ENCODE data around the gene TM9SF4. TPM values are rescaled to one million over a fixed set of nuclear protein-coding genes. Genes with fewer than 3 reads are reported as not detected.

The TM9SF4 gene
- total and polyA plus RNA-seq, 8 donors, result 56.2 to 63.5 (median 60.1) TPM

DNA sequence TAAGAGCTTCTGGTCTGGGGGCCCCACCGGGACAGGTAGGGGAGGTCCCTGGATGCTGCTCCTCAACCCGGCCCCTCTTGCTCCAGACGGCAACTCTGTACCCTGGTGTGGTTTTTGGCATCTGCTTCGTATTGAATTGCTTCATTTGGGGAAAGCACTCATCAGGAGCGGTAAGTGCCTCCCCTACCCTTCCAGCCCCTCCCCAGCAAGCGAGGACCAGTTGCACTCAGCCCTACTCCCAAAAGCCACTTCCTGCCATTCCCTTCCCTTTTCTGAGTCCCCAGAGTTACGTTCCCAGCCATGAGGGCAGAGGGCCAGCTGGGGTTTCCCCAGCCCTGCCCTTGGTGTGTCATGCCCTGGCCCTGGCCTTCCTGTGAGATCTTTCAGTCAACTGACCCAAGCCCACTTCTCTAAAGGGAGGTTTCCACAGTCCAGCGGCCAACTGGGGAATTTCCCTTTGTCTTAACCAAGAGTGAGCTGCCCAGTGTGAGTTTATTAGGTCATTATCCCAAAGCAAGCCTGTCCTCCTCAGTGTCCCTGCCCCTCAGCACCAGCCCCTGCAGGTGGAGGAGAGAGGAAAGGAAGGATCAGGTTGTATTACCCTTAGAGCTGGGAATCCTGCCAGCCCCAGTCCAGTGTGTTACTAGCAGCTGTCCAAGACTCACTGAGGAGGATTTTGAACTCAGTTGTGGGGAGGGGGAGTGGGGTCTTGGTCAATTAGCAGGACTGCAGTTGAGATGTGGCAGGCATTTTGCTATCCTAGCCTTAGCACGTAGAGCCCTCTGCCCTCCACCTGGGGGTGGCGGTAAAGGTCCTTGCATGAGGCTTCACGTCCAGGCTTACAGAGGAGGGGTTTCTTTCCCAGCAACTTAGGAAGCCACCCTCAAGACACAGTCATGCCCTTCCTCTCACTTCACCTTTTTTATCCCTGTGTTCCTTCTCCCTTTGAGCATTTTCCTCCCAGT is 45.8 kb downstream of the TM9SF4 start:
- Histone ChIP-seq H3K27me3 (no peaks in the 10 kb centered on the region), H3K27ac (peak overlapping the region; percentile 50 to 80), H3K9me3 (no peaks in the 10 kb centered on the region), H3K4me3 (peak overlapping the region in 1 of 2 donors; percentile 4), H3K36me3 (peaks cover 0 to 78% of the 10 kb centered on the region in 2 donors), H3K4me1 (peaks cover 6 to 34% of the 10 kb centered on the region in 2 donors)
- intact Hi-C loops (cut with DNase I), result no loop called here
- TF ChIP-seq, protein P1, sequence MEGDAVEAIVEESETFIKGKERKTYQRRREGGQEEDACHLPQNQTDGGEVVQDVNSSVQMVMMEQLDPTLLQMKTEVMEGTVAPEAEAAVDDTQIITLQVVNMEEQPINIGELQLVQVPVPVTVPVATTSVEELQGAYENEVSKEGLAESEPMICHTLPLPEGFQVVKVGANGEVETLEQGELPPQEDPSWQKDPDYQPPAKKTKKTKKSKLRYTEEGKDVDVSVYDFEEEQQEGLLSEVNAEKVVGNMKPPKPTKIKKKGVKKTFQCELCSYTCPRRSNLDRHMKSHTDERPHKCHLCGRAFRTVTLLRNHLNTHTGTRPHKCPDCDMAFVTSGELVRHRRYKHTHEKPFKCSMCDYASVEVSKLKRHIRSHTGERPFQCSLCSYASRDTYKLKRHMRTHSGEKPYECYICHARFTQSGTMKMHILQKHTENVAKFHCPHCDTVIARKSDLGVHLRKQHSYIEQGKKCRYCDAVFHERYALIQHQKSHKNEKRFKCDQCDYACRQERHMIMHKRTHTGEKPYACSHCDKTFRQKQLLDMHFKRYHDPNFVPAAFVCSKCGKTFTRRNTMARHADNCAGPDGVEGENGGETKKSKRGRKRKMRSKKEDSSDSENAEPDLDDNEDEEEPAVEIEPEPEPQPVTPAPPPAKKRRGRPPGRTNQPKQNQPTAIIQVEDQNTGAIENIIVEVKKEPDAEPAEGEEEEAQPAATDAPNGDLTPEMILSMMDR (IDR thresholded peaks at IDR 0.05), result peak in 1 of 2 donors; percentile 34
- DNase-seq, result peak in 3 of 4 donors; percentile 59 to 95 (median 93)
- ATAC-seq, result peak; percentile 95

DNA sequence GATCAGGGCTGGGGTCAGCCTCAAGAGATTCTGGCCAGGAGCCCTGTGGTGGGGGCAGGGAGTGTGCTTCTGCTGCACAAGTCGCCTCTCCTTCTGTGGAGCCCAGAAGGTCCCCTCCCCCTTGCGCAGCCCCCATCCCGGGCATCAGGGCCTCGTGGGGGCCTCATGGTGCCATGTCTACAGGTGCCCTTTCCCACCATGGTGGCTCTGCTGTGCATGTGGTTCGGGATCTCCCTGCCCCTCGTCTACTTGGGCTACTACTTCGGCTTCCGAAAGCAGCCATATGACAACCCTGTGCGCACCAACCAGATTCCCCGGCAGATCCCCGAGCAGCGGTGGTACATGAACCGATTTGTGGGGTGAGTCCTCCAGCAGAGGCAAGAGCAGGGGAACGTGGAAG is 48.1 kb downstream of the TM9SF4 start:
- H3K9me3 ChIP-seq, result no peaks in the 10 kb centered on the region
- intact Hi-C loops (cut with DNase I), result no loop called here
- no peak for ATAC-seq

DNA sequence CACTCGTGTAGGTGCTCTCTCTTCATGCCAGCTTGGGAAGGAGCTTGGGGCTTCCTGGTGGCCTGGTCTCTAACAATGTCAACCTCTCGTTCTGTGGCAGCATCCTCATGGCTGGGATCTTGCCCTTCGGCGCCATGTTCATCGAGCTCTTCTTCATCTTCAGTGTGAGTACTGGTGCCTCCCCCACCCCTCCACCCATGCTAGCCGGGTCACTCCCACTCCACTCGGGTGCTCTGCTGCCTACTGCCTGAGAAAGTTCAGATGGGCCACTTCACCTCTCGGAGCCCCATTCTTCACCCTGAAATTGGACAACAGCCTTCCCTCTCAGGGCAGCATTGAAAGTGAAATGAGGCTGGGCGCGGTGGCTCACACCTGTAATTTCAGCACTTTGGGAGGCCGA is 48.8 kb downstream of the TM9SF4 start:
- Histone ChIP-seq H3K4me3 (no peak overlapping the region), H3K36me3 (peaks cover 0 to 78% of the 10 kb centered on the region in 2 donors), H3K9me3 (no peaks in the 10 kb centered on the region), H3K4me1 (peaks cover 6 to 34% of the 10 kb centered on the region in 2 donors), H3K27ac (no peak overlapping the region), H3K27me3 (no peaks in the 10 kb centered on the region)
- no peak for ATAC-seq
- TF ChIP-seq, protein P1 (IDR thresholded peaks at IDR 0.05), result no peak
- intact Hi-C loops (cut with DNase I), result no loop called here
- no peak for DNase-seq

More for the DNA sequence above, 48.1 kb downstream of the TM9SF4 start:
- H3K4me3 ChIP-seq, result no peak overlapping the region
- TF ChIP-seq, protein P1 (IDR thresholded peaks at IDR 0.05), result no peak
- no peak overlapping the region for H3K27ac ChIP-seq
- peaks cover 0 to 78% of the 10 kb centered on the region in 2 donors for H3K36me3 ChIP-seq
- DNase-seq, result no peak
- H3K4me1 ChIP-seq, result peaks cover 6 to 34% of the 10 kb centered on the region in 2 donors
- no peaks in the 10 kb centered on the region for H3K27me3 ChIP-seq

DNA sequence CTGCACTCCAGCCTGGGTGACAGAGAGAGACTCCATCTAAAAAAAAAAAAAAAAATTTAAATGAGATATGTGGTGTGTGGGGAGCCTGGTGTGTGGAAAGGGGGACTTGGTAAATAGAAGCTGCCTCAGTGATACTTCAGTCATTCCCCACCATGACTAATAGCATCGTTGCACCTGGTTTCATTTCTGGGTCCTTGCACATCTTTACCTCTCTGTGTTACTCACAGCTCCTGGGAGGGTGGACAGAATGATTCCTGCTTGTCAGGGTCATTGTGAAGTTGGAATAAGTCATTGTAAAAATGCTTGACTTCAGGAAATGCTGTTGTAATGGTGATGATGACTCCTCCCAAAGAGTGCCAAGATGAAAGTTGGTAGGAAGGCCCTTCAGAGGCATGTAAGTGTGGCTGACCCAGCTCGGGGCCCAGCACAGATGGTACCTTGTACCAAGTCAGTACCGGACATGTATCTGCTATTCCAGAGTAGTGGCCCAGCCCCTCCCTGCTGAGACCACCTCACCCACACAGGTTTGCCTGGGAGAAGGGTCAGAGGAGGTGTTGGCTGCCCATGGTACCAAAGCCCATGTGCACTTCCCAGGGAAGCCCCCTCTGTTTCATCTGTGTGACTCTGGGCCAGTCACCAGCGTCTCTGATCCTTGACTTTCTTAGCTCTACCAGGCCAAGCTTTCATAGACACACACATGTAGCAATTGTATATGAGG is 49.6 kb downstream of the TM9SF4 start:
- peaks cover 0 to 78% of the 10 kb centered on the region in 2 donors for H3K36me3 ChIP-seq
- no peak for ATAC-seq

More for the DNA sequence above, 49.6 kb downstream of the TM9SF4 start:
- intact Hi-C loops (cut with DNase I), result no loop called here
- H3K4me3 ChIP-seq, result no peak overlapping the region
- H3K27ac ChIP-seq, result no peak overlapping the region
- H3K4me1 ChIP-seq, result peaks cover 6 to 30% of the 10 kb centered on the region in 2 donors
- H3K9me3 ChIP-seq, result no peaks in the 10 kb centered on the region
- H3K27me3 ChIP-seq, result no peaks in the 10 kb centered on the region
- no peak for DNase-seq
- TF ChIP-seq, protein P1 (IDR thresholded peaks at IDR 0.05), result no peak
